Lower leg skin (tissue), 3 donors: Measurements from ENCODE around the gene FBXL13.

Experiments
- CTCF ChIP-seq, 3 donors: fragments of 450-650 bp; IDR thresholded peaks; one replicate each; pipeline ENCODE4 v1.5.1; 2016; ENCODE audit warnings: antibody characterized with exemption in 3 of 3, mild to moderate bottlenecking in 3 of 3, moderate library complexity in 2 of 3
- POLR2A ChIP-seq, 2 donors: fragments of 450-650 bp; IDR thresholded peaks; one replicate each; pipeline ENCODE4 v1.6.1; 2016 to 2017; ENCODE audit warnings: antibody characterized with exemption in 2 of 2, mild to moderate bottlenecking in 1 of 2, moderate library complexity in 1 of 2

- no peak for TF ChIP-seq CTCF (IDR thresholded peaks at IDR 0.05)
- no peak for TF ChIP-seq POLR2A (IDR thresholded peaks at IDR 0.05)
These were observed 41.2 kb upstream of the FBXL13 start for GRCh38 chr7:103115771-103116170.
